HepG2 (cell line): ENCODE results near the gene CRYAB. TPM values are rescaled to one million over a fixed set of nuclear protein-coding genes. Genes with fewer than 3 reads are reported as not detected.

Experiments used
- AHR ChIP-seq: IDR thresholded peaks from 2 replicates; pipeline ENCODE4 v1.6.1; 2018; ENCODE audit warnings: missing genetic modification reagents, missing compliant biosample characterization
- CSRNP2 ChIP-seq: sonication (generic); formaldehyde crosslinking; conservative IDR thresholded peaks from 2 replicates; pipeline ENCODE4 v1.8.0; 2022; ENCODE audit warnings: low read depth, missing genetic modification reagents
- FOXC1 ChIP-seq: sonication (generic); formaldehyde crosslinking; IDR thresholded peaks from 2 replicates; pipeline ENCODE4 v1.8.0; 2022; ENCODE audit warnings: mild to moderate bottlenecking, missing genetic modification reagents, borderline replicate concordance
- GATA4 ChIP-seq: sonication (generic); IDR thresholded peaks from 2 replicates; pipeline ENCODE4 v1.6.1; 2016; ENCODE audit warnings: antibody characterized with exemption, low read depth, borderline replicate concordance
- GPBP1L1 ChIP-seq: sonication (generic); formaldehyde crosslinking; IDR thresholded peaks from 2 replicates; pipeline ENCODE4 v1.5.0; 2020; ENCODE audit warnings: mild to moderate bottlenecking, missing genetic modification reagents
- HNRNPLL ChIP-seq: fragments of 200-400 bp; formaldehyde crosslinking; IDR thresholded peaks from 2 replicates; pipeline ENCODE4 v1.6.1; 2017; ENCODE audit warnings: mild to moderate bottlenecking, low read depth, low read length; ENCODE audit not compliant: poor library complexity, severe bottlenecking
- KAT8 ChIP-seq: IDR thresholded peaks from 2 replicates; pipeline ENCODE4 v1.6.1; 2016; ENCODE audit warnings: missing genetic modification reagents, missing compliant biosample characterization
- KDM2A ChIP-seq: sonication (generic); formaldehyde crosslinking; IDR thresholded peaks from 2 replicates; pipeline ENCODE4 v1.4.0; 2020; ENCODE audit warnings: low read depth, missing genetic modification reagents, borderline replicate concordance
- MBNL3 ChIP-seq: fragments of 250-450 bp; sonication (Bioruptor Pico); conservative IDR thresholded peaks from 2 replicates; pipeline ENCODE4 v1.8.0; 2022; ENCODE audit warnings: mild to moderate bottlenecking, inconsistent platforms
- MTA1 ChIP-seq: sonication (generic); formaldehyde crosslinking; IDR thresholded peaks from 2 replicates; pipeline ENCODE4 v1.4.0; 2020; ENCODE audit warnings: missing genetic modification reagents, mild to moderate bottlenecking, borderline replicate concordance
- PCBP2 ChIP-seq: fragments of 200-400 bp; formaldehyde crosslinking; optimal IDR thresholded peaks from 2 replicates; pipeline ENCODE3; 2018; ENCODE audit warnings: low read length, low read depth; ENCODE audit not compliant: poor library complexity, severe bottlenecking
- SALL2 ChIP-seq: sonication (generic); formaldehyde crosslinking; IDR thresholded peaks from 2 replicates; pipeline ENCODE4 v1.8.1; 2023; ENCODE audit warnings: mild to moderate bottlenecking, missing genetic modification reagents, inconsistent platforms
- SRF ChIP-seq: IDR thresholded peaks from 2 replicates; pipeline ENCODE4 v1.6.1; 2011; ENCODE audit warnings: mild to moderate bottlenecking, low read depth, low read length, moderate library complexity
- TAF15 ChIP-seq: fragments of 200-400 bp; formaldehyde crosslinking; IDR thresholded peaks from one replicate; pipeline ENCODE4 v1.6.1; 2018; ENCODE audit warnings: mild to moderate bottlenecking, low read depth, low read length; ENCODE audit not compliant: poor library complexity, severe bottlenecking
- TBP ChIP-seq: sonication (generic); formaldehyde crosslinking; IDR thresholded peaks from 2 replicates; pipeline ENCODE4 v1.5.0; 2020; ENCODE audit warnings: missing genetic modification reagents
- ZBTB3 ChIP-seq: sonication (generic); formaldehyde crosslinking; IDR thresholded peaks from 2 replicates; pipeline ENCODE4 v1.4.0; 2020; ENCODE audit warnings: low read depth, mild to moderate bottlenecking, moderate library complexity, missing genetic modification reagents, borderline replicate concordance
- ZMYM2 ChIP-seq: sonication (generic); formaldehyde crosslinking; IDR thresholded peaks from 2 replicates; pipeline ENCODE4 v1.8.0; 2022; ENCODE audit warnings: mild to moderate bottlenecking, missing genetic modification reagents
- ZNF629 ChIP-seq: sonication (generic); formaldehyde crosslinking; conservative IDR thresholded peaks from 2 replicates; pipeline ENCODE4 v1.5.0; 2020; ENCODE audit warnings: missing genetic modification reagents
- ZNF766 ChIP-seq: sonication (generic); formaldehyde crosslinking; IDR thresholded peaks from 2 replicates; pipeline ENCODE4 v1.5.0; 2020; ENCODE audit warnings: missing genetic modification reagents, borderline replicate concordance
- polyA plus RNA-seq, 8 experiments: library from polyadenylated mRNA; depleted of rRNA in 3 of 8; stranded (reverse) in 7 of 8; unstranded in 1 of 8; fragments of >200 nt; fragmentation: Illumina TruSeq in 4 of 8; extraction: Trizol in 4 of 8; gene quantifications; 2 replicates each; pipeline versions ENCODE4 v1.2.1 to v1.2.3, GENCODE V29; 2011 to 2016; ENCODE audit warnings: low read depth in 4 of 8, missing spikeins in 1 of 8, mixed read lengths in 1 of 8; ENCODE audit not compliant: insufficient read depth in 1 of 8
- total RNA-seq, 5 experiments: library from RNA; depleted of rRNA; stranded (reverse); fragments of >200 nt; fragmentation: Illumina TruSeq; extraction: Trizol; gene quantifications; 2 replicates each; pipeline ENCODE4 v1.2.3, GENCODE V29; 2016; ENCODE audit warnings: low read depth in 1 of 5
- TF ChIP-seq, protein P1 (sequence below): sonication (generic); formaldehyde crosslinking; IDR thresholded peaks from 2 replicates; pipeline ENCODE4 v1.4.0; 2020; ENCODE audit warnings: missing genetic modification reagents

The CRYAB gene
- total and polyA plus RNA-seq, 2 of the 13 experiments (the other 11 are each of a cell fraction or from before 2014, with no cell fraction given): 0.55 to 1.1 TPM

GRCh38 chr11:111870886-111871692 lies 40.5 kb downstream of the CRYAB start, which contains the start of gene ALG9 (continued):
- TF ChIP-seq, protein P1, sequence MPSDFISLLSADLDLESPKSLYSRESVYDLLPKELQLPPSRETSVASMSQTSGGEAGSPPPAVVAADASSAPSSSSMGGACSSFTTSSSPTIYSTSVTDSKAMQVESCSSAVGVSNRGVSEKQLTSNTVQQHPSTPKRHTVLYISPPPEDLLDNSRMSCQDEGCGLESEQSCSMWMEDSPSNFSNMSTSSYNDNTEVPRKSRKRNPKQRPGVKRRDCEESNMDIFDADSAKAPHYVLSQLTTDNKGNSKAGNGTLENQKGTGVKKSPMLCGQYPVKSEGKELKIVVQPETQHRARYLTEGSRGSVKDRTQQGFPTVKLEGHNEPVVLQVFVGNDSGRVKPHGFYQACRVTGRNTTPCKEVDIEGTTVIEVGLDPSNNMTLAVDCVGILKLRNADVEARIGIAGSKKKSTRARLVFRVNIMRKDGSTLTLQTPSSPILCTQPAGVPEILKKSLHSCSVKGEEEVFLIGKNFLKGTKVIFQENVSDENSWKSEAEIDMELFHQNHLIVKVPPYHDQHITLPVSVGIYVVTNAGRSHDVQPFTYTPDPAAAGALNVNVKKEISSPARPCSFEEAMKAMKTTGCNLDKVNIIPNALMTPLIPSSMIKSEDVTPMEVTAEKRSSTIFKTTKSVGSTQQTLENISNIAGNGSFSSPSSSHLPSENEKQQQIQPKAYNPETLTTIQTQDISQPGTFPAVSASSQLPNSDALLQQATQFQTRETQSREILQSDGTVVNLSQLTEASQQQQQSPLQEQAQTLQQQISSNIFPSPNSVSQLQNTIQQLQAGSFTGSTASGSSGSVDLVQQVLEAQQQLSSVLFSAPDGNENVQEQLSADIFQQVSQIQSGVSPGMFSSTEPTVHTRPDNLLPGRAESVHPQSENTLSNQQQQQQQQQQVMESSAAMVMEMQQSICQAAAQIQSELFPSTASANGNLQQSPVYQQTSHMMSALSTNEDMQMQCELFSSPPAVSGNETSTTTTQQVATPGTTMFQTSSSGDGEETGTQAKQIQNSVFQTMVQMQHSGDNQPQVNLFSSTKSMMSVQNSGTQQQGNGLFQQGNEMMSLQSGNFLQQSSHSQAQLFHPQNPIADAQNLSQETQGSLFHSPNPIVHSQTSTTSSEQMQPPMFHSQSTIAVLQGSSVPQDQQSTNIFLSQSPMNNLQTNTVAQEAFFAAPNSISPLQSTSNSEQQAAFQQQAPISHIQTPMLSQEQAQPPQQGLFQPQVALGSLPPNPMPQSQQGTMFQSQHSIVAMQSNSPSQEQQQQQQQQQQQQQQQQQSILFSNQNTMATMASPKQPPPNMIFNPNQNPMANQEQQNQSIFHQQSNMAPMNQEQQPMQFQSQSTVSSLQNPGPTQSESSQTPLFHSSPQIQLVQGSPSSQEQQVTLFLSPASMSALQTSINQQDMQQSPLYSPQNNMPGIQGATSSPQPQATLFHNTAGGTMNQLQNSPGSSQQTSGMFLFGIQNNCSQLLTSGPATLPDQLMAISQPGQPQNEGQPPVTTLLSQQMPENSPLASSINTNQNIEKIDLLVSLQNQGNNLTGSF (CRISPR knock-in tag): no peak
- TF ChIP-seq ZMYM2 (CRISPR knock-in tag) (no peak), GPBP1L1 (CRISPR knock-in tag) (no peak), TBP (CRISPR knock-in tag) (no peak), KDM2A (CRISPR knock-in tag) (peak; percentile 62; the same call in 1 of the 2 replicates), KAT8 (CRISPR knock-in tag) (peak; percentile 78), CSRNP2 (no peak), ZNF629 (CRISPR knock-in tag) (0 out of 2 replicates have a peak, but pooled peaks have one; percentile 33), HNRNPLL (peak; percentile 84), PCBP2 (no peak), ZNF766 (CRISPR knock-in tag) (peak; percentile 46; the same call in 1 of the 2 replicates), FOXC1 (peak; percentile 64; the same call in 1 of the 2 replicates), MBNL3 (CRISPR knock-in tag) (no peak), GATA4 (peak; percentile 17; the same call in 1 of the 2 replicates), TAF15 (no peak), SRF (no peak), AHR (CRISPR knock-in tag) (peak; percentile 47; the same call in 1 of the 2 replicates), ZBTB3 (no peak), SALL2 (CRISPR knock-in tag) (no peak), MTA1 (CRISPR knock-in tag) (no peak)
